CD4-positive, alpha-beta T cell (primary cell): ENCODE results near the gene ATG2A. TPM values are rescaled to one million over a fixed set of nuclear protein-coding genes. Genes with fewer than 3 reads are reported as not detected.
A peak's percentile ranks its signal among the peaks of the same experiment; 100 is the strongest.

Experiments used
- ATAC-seq: fragments of 200-7000 bp; cut with Tn5 transposase; one replicate; pipeline ENCODE4 v1.10.0; 2022; ENCODE audit warnings: mild to moderate bottlenecking; ENCODE audit not compliant: poor library complexity
- CTCF ChIA-PET: fragments of 350-600 bp; sonication (Branson Sonifier 250); formaldehyde crosslinking; loops from one replicate; lab custom pipeline; 2021; ENCODE audit warnings: antibody characterized with exemption, inconsistent platforms; lab: Charles Lee
- POLR2A ChIA-PET: fragments of 350-600 bp; sonication (Branson Sonifier 250); formaldehyde crosslinking; loops from one replicate; lab custom pipeline; 2021; ENCODE audit warnings: antibody characterized with exemption, inconsistent platforms; lab: Charles Lee
- DNase-seq, 14 experiments: peaks; one replicate each; pipeline ENCODE4 v3.0.0-alpha.2; 2013 to 2020; ENCODE audit warnings: mixed read lengths in 2 of 14
- H3K27ac ChIP-seq, 2 donors: one replicate each; pipeline versions ENCODE4 v1.5.1 to v1.7.0; 2013; ENCODE audit warnings: low read length in 2 of 2, low read depth in 1 of 2, mild to moderate bottlenecking in 1 of 2
- H3K27me3 ChIP-seq, 2 experiments: 1 replicate in 1 of 2; 2 replicates in 1 of 2; pipeline versions ENCODE4 v1.6.1 to v1.7.0; 2013; ENCODE audit warnings: low read length in 2 of 2, control low read depth in 1 of 2, mild to moderate bottlenecking in 1 of 2, moderate library complexity in 1 of 2; ENCODE audit not compliant: insufficient read depth in 2 of 2, control insufficient read depth in 1 of 2
- H3K36me3 ChIP-seq: one replicate; pipeline ENCODE4 v1.6.1; 2013; ENCODE audit warnings: low read length, control low read depth; ENCODE audit not compliant: insufficient read depth
- H3K4me1 ChIP-seq: one replicate; pipeline ENCODE4 v1.6.1; 2013; ENCODE audit warnings: low read length, control low read depth; ENCODE audit not compliant: insufficient read depth
- H3K4me3 ChIP-seq: one replicate; pipeline ENCODE4 v1.5.1; 2013; ENCODE audit warnings: mild to moderate bottlenecking, low read length, moderate library complexity
- H3K9me3 ChIP-seq, 2 experiments: 1 replicate in 1 of 2; 2 replicates in 1 of 2; pipeline versions ENCODE4 v1.6.1 to v1.7.0; 2013; ENCODE audit warnings: low read length in 2 of 2, mild to moderate bottlenecking in 2 of 2, control low read depth in 1 of 2, moderate library complexity in 1 of 2; ENCODE audit not compliant: control insufficient read depth in 1 of 2, insufficient read depth in 1 of 2
- H3K27ac Mint-ChIP-seq: one replicate; pipeline ENCODE4 v1.8.0; 2020; ENCODE audit warnings: mixed read lengths
- H3K27me3 Mint-ChIP-seq: one replicate; pipeline ENCODE4 v1.8.0; 2021; ENCODE audit warnings: mixed read lengths
- H3K36me3 Mint-ChIP-seq: one replicate; pipeline ENCODE4 v1.8.0; 2021; ENCODE audit warnings: low read depth, mixed read lengths
- H3K4me1 Mint-ChIP-seq: one replicate; pipeline ENCODE4 v1.8.0; 2021; ENCODE audit warnings: low read depth, mixed read lengths
- H3K4me3 Mint-ChIP-seq: one replicate; pipeline ENCODE4 v1.8.0; 2020; ENCODE audit warnings: mild to moderate bottlenecking, mixed read lengths
- H3K9me3 Mint-ChIP-seq: one replicate; pipeline ENCODE4 v1.8.0; 2020; ENCODE audit warnings: mixed read lengths
- CTCF ChIP-seq: fragments of 200-600 bp; IDR thresholded peaks from one replicate; pipeline ENCODE4 v1.8.0; 2022; ENCODE audit warnings: antibody characterized with exemption, mild to moderate bottlenecking
- intact Hi-C, 2 experiments: fragments of 100-400 bp; cut with DNase I in 1 of 2; cut with micrococcal nuclease in 1 of 2; formaldehyde crosslinking; loops; one replicate each; pipeline versions ENCODE4 v1.15.1 to v1.9.0; 2023 to 2025; cut with DNase I, micrococcal nuclease
- total RNA-seq, 174 experiments: library from RNA in 2 of 174; stranded (reverse) in 2 of 174; gene quantifications; one replicate each; pipeline ENCODE4 v1.2.3 and lab custom pipeline; 2021 to 2026

The ATG2A gene
- total RNA-seq, 2 experiments from 2014 or later: 189 to 198 TPM

DNA sequence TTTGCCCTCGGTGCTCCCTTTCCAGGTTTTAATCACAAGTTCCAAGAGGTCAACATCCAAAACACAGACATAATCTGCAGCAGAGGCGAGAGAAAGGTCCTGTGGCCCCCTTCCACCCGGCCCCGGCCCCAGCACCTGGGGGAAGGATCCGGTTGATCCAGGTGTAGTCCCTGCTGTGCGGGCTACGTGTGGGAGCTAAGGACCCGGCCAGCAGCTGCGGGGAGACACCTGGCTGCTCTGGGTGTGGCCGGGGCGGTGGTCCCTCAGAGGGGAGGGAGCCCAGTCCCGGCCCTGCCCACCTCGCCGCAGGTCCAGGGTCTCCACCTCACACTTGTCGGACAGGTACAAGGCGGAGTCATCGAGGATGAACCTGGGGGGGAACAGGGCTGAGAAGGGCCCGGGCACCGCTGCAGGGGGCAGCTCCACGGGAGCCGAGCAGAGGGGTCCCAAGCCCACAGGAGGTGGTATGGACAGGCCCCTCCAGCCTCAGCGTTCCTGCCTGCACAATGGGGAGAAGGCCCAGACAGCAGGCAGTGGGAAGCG lies 13.6 kb downstream of the ATG2A start:
- TF ChIP-seq CTCF: no peak
- H3K36me3 ChIP-seq: peaks cover 62% of the 10 kb centered on the region
- CTCF ChIA-PET: no interaction called here

DNA sequence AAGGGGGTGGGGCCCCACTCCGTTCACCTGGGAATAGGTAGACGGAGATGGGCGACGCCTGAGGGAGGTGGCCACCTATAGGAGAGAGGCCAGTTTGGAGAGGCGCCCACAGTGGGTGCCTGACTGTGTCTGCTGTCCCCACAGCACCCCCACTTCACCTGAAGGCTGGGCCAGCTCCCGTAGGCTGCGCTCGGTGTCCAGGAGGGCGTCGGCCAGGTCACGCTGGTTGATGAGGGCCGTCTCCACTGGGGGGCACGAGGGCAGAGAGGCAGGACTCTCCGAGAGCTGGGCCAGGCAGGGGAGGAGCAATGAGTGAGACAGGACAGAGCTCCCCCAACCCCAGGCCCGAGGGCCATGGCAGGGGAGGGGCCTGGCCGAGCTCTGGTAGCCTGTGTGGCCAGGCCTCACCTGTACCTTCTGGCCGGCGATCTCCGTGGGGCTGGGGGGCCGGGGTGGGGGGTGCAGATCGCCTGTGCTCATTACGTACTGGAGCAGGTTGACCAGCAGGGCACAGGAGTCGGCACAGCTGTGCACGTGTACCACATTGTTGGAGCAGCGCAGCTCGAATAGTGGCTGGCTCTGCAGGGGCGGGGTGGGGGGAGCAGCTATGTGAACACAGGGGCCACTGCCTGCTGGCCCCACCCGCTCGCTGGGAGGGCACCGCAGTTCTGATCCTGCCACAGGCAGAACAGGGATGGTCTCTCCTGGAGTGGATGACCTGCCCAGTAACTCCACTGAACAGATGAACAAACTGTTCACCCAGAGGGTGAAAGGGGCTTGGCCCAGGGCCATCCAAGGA lies 14.7 kb downstream of the ATG2A start:
- POLR2A ChIA-PET: no interaction called here
- H3K36me3 Mint-ChIP-seq: peaks cover 56% of the 10 kb centered on the region

More for the DNA sequence above, 13.6 kb downstream of the ATG2A start:
- Histone ChIP-seq H3K27me3 (no peaks in the 10 kb centered on the region), H3K9me3 (no peaks in the 10 kb centered on the region), H3K4me3 (no peak overlapping the region), H3K4me1 (peaks cover 20% of the 10 kb centered on the region), H3K27ac (no peak overlapping the region)
- POLR2A ChIA-PET: no interaction called here
- Mint-ChIP-seq H3K4me1 (peaks cover 13% of the 10 kb centered on the region), H3K36me3 (peaks cover 60% of the 10 kb centered on the region), H3K27me3 (no peaks in the 10 kb centered on the region), H3K9me3 (no peaks in the 10 kb centered on the region), H3K27ac (no peak overlapping the region), H3K4me3 (no peak overlapping the region)
- DNase-seq: peak in 1 of 14 experiments; percentile 24
- ATAC-seq: no peak
- intact Hi-C loops: no loop called here

GRCh38 chr11:64900774-64901173 lies 16.2 kb downstream of the ATG2A start:
- intact Hi-C loops: no loop called here
- TF ChIP-seq CTCF: no peak
- no peaks in the 10 kb centered on the region for H3K9me3 Mint-ChIP-seq
- peaks cover 54% of the 10 kb centered on the region for H3K36me3 ChIP-seq
- no peaks in the 10 kb centered on the region for H3K9me3 ChIP-seq
- no peak for ATAC-seq
- no peak overlapping the region for H3K4me3 Mint-ChIP-seq
- peaks cover 63% of the 10 kb centered on the region for H3K36me3 Mint-ChIP-seq
- peaks cover 13% of the 10 kb centered on the region for H3K4me1 Mint-ChIP-seq
- no peak for DNase-seq
- POLR2A ChIA-PET: interaction anchor here (1.1 kb wide), 1 partner anchor 52 kb away, joined by 3 read pairs; no protein-coding TSS in a partner anchor
- H3K27me3 Mint-ChIP-seq: no peaks in the 10 kb centered on the region
- peaks cover 20% of the 10 kb centered on the region for H3K4me1 ChIP-seq
- no peak overlapping the region for H3K27ac Mint-ChIP-seq
- no peaks in the 10 kb centered on the region for H3K27me3 ChIP-seq
- no peak overlapping the region for H3K4me3 ChIP-seq
- peak overlapping the region; percentile 68 to 73 for H3K27ac ChIP-seq
- CTCF ChIA-PET: interaction anchor here (2.2 kb wide), 1 partner anchor 13 kb away, joined by 12 read pairs; no protein-coding TSS in a partner anchor

More for the DNA sequence above, 14.7 kb downstream of the ATG2A start:
- DNase-seq: peak in 1 of 14 experiments; percentile 41
- ATAC-seq: no peak
- no peak overlapping the region for H3K4me3 Mint-ChIP-seq
- Histone ChIP-seq H3K9me3 (no peaks in the 10 kb centered on the region), H3K27me3 (no peaks in the 10 kb centered on the region), H3K4me1 (peaks cover 20% of the 10 kb centered on the region), H3K4me3 (no peak overlapping the region), H3K27ac (no peak overlapping the region), H3K36me3 (peaks cover 63% of the 10 kb centered on the region)
- TF ChIP-seq CTCF: no peak
- intact Hi-C loops: no loop called here
- no peaks in the 10 kb centered on the region for H3K27me3 Mint-ChIP-seq
- no peaks in the 10 kb centered on the region for H3K9me3 Mint-ChIP-seq
- peaks cover 13% of the 10 kb centered on the region for H3K4me1 Mint-ChIP-seq
- CTCF ChIA-PET: no interaction called here
- no peak overlapping the region for H3K27ac Mint-ChIP-seq
